HepG2 (cell line): ENCODE measurements around the gene SLC25A51. TPM values are rescaled to one million over a fixed set of nuclear protein-coding genes. Genes with fewer than 3 reads are reported as not detected.

ENCODE experiments used
- ATAC-seq: fragments of 200-7000 bp; cut with Tn5 transposase; 3 replicates; pipeline ENCODE4 v1.9.1; 2020; ENCODE audit warnings: mild to moderate bottlenecking, moderate library complexity
- BruUV-seq: library from RNA; stranded (reverse); fragments of 400-500 nt; replicated peaks from 2 replicates; lab custom pipeline; 2021; lab: Mats Ljungman, UMichigan
- CTCF ChIA-PET: fragments of 300-600 bp; formaldehyde crosslinking; extraction: SDS; loops from one replicate; lab custom pipeline; 2021; ENCODE audit warnings: low total read pairs, inconsistent platforms, low intra/inter-chr PET ratio; lab: Yijun Ruan, JAX
- POLR2A ChIA-PET: fragments of 350-600 bp; sonication (Branson Sonifier 250); formaldehyde crosslinking; loops from one replicate; lab custom pipeline; 2020; ENCODE audit warnings: antibody characterized with exemption, inconsistent platforms; lab: Yijun Ruan, JAX
- DNase-seq: peaks from one replicate; pipeline ENCODE4 v3.0.0-alpha.2; 2015; ENCODE audit warnings: low spot score
- FAIRE-seq: peaks from 3 replicates; lab custom pipeline; 2011; peaks lifted over from hg19 to GRCh38; lab: Jason Lieb, UNC
- H2AFZ ChIP-seq: one replicate; pipeline ENCODE4 v1.6.1; 2011; ENCODE audit warnings: low read length, inconsistent platforms
- H3K27ac ChIP-seq: fragments of 300-600 bp; 3 replicates; pipeline ENCODE4 v1.8.0; 2011; ENCODE audit warnings: mixed run types, mild to moderate bottlenecking, mixed read lengths, low read length, inconsistent platforms; ENCODE audit not compliant: insufficient read depth; ENCODE audit errors: extremely low read length
- H3K27me3 ChIP-seq, 2 experiments: fragments of 200-600 bp in 1 of 2; 2 replicates in 1 of 2; 3 replicates in 1 of 2; pipeline versions ENCODE4 v1.6.0 to v1.8.0; 2011; ENCODE audit warnings: low read length in 2 of 2, mild to moderate bottlenecking in 2 of 2, moderate library complexity in 2 of 2, inconsistent platforms in 1 of 2; ENCODE audit not compliant: insufficient read depth in 2 of 2, control insufficient read depth in 1 of 2
- H3K36me3 ChIP-seq, 2 experiments: fragments of 200-600 bp in 1 of 2; replicated peaks in 1 of 2; 2 replicates in 1 of 2; 3 replicates in 1 of 2; pipeline versions ENCODE4 v1.5.1 to v1.8.0; 2011; ENCODE audit warnings: low read length in 2 of 2, inconsistent platforms in 1 of 2; ENCODE audit not compliant: insufficient read depth in 2 of 2, control insufficient read depth in 1 of 2
- H3K4me1 ChIP-seq: 2 replicates; pipeline ENCODE4 v1.5.1; 2012; ENCODE audit warnings: low read length, inconsistent platforms; ENCODE audit not compliant: insufficient read depth
- H3K4me2 ChIP-seq: 2 replicates; pipeline ENCODE4 v1.6.0; 2011; ENCODE audit warnings: low read depth, low read length, inconsistent platforms
- H3K4me3 ChIP-seq, 3 experiments: fragments of 200-600 bp in 1 of 3; sonication (generic), shearing (Covaris generic) in 1 of 3; replicated peaks in 1 of 3; 2 replicates each; pipeline ENCODE4 v1.5.1; 2011 to 2016; ENCODE audit warnings: low read length in 3 of 3, inconsistent platforms in 2 of 3, low read depth in 2 of 3, mild to moderate bottlenecking in 2 of 3, control low read depth in 1 of 3, mixed read lengths in 1 of 3; ENCODE audit not compliant: insufficient read depth in 1 of 3
- H3K79me2 ChIP-seq: one replicate; pipeline ENCODE4 v1.6.1; 2011; ENCODE audit warnings: low read length, inconsistent platforms; ENCODE audit not compliant: insufficient read depth
- H3K9ac ChIP-seq: 2 replicates; pipeline ENCODE4 v1.6.0; 2011; ENCODE audit warnings: mild to moderate bottlenecking, low read depth, low read length, inconsistent platforms; ENCODE audit not compliant: insufficient read depth
- H3K9me3 ChIP-seq: 2 replicates; pipeline ENCODE4 v1.5.1; 2012; ENCODE audit warnings: mild to moderate bottlenecking, low read length
- H4K20me1 ChIP-seq: 2 replicates; pipeline ENCODE4 v1.6.0; 2011; ENCODE audit warnings: inconsistent platforms, mild to moderate bottlenecking, low read length, moderate library complexity; ENCODE audit not compliant: insufficient read depth
- ATF7-NPFF ChIP-seq: sonication (generic); formaldehyde crosslinking; IDR thresholded peaks from 2 replicates; pipeline ENCODE4 v1.8.1; 2023; ENCODE audit warnings: mild to moderate bottlenecking, low read depth, missing genetic modification reagents, moderate library complexity
- KAT2B ChIP-seq: fragments of 150-350 bp; IDR thresholded peaks from 2 replicates; pipeline ENCODE4 v1.6.1; 2014; ENCODE audit warnings: low read depth, low read length, borderline replicate concordance
- MAFK ChIP-seq, 2 experiments: IDR thresholded peaks in 1 of 2; conservative IDR thresholded peaks in 1 of 2; 2 replicates each; pipeline ENCODE4 v1.6.1; 2011; ENCODE audit warnings: improper control_type of control experiment in 2 of 2, low read length in 2 of 2
- MZF1 ChIP-seq: sonication (generic); formaldehyde crosslinking; IDR thresholded peaks from 2 replicates; pipeline ENCODE4 v1.8.1; 2023; ENCODE audit warnings: mild to moderate bottlenecking, missing genetic modification reagents, borderline replicate concordance
- POGK ChIP-seq: sonication (generic); formaldehyde crosslinking; conservative IDR thresholded peaks from 2 replicates; pipeline ENCODE4 v1.8.0; 2022; ENCODE audit warnings: mild to moderate bottlenecking, moderate library complexity, missing genetic modification reagents
- POGZ ChIP-seq: sonication (generic); formaldehyde crosslinking; IDR thresholded peaks from 2 replicates; pipeline ENCODE4 v1.4.0; 2020; ENCODE audit warnings: mild to moderate bottlenecking, missing genetic modification reagents
- RFXANK ChIP-seq: IDR thresholded peaks from 2 replicates; pipeline ENCODE4 v1.6.1; 2016
- SCMH1 ChIP-seq: sonication (generic); formaldehyde crosslinking; IDR thresholded peaks from 2 replicates; pipeline ENCODE4 v1.9.0; 2021; ENCODE audit warnings: missing genetic modification reagents, mild to moderate bottlenecking, borderline replicate concordance
- SETDB1 ChIP-seq: sonication (generic); formaldehyde crosslinking; IDR thresholded peaks from 2 replicates; pipeline ENCODE4 v1.5.1; 2020; ENCODE audit warnings: missing genetic modification reagents, mild to moderate bottlenecking, borderline replicate concordance
- SNAPC5 ChIP-seq: sonication (generic); formaldehyde crosslinking; IDR thresholded peaks from 2 replicates; pipeline ENCODE4 v1.8.1; 2023; ENCODE audit warnings: mild to moderate bottlenecking, missing genetic modification reagents, borderline replicate concordance
- SP2 ChIP-seq: sonication (generic); formaldehyde crosslinking; IDR thresholded peaks from 2 replicates; pipeline ENCODE4 v1.5.1; 2020; ENCODE audit warnings: mild to moderate bottlenecking, missing genetic modification reagents
- TGIF2 ChIP-seq: IDR thresholded peaks from 2 replicates; pipeline ENCODE4 v1.6.1; 2016; ENCODE audit warnings: control low read depth, missing compliant biosample characterization
- ZNF160 ChIP-seq: sonication (generic); formaldehyde crosslinking; IDR thresholded peaks from 2 replicates; pipeline ENCODE4 v1.8.0; 2022; ENCODE audit warnings: mild to moderate bottlenecking, inconsistent platforms, missing genetic modification reagents
- ZNF605 ChIP-seq: sonication (generic); formaldehyde crosslinking; IDR thresholded peaks from 2 replicates; pipeline ENCODE4 v1.8.0; 2022; ENCODE audit warnings: mild to moderate bottlenecking, missing genetic modification reagents
- ZNF781 ChIP-seq: sonication (generic); formaldehyde crosslinking; IDR thresholded peaks from 2 replicates; pipeline ENCODE4 v1.5.1; 2020; ENCODE audit warnings: borderline replicate concordance, mild to moderate bottlenecking, missing genetic modification reagents; ENCODE audit errors: not compliant biosample characterization
- ZNF792 ChIP-seq: IDR thresholded peaks from 2 replicates; pipeline ENCODE4 v1.6.1; 2016
- ZUFSP ChIP-seq: sonication (generic); formaldehyde crosslinking; IDR thresholded peaks from 2 replicates; pipeline ENCODE4 v1.9.0; 2021; ENCODE audit warnings: missing genetic modification reagents, mild to moderate bottlenecking, borderline replicate concordance
- in situ Hi-C: cut with HindIII; loops from 2 replicates; pipeline ENCODE4 v1.10.0; 2017; ENCODE audit warnings: low pct_unique_long_range_greater_than_20kb; ENCODE audit not compliant: extremely low pct_ligation_motif_present
- intact Hi-C: fragments of 100-400 bp; cut with micrococcal nuclease; formaldehyde crosslinking; loops from one replicate; pipeline ENCODE4 v1.10.0; 2022; ENCODE audit not compliant: unreplicated experiment
- polyA plus RNA-seq, 8 experiments: library from polyadenylated mRNA; depleted of rRNA in 3 of 8; stranded (reverse) in 7 of 8; unstranded in 1 of 8; fragments of >200 nt; fragmentation: Illumina TruSeq in 4 of 8; extraction: Trizol in 4 of 8; gene quantifications; 2 replicates each; pipeline versions ENCODE4 v1.2.1 to v1.2.3, GENCODE V29; 2011 to 2016; ENCODE audit warnings: low read depth in 4 of 8, missing spikeins in 1 of 8, mixed read lengths in 1 of 8; ENCODE audit not compliant: insufficient read depth in 1 of 8
- total RNA-seq, 5 experiments: library from RNA; depleted of rRNA; stranded (reverse); fragments of >200 nt; fragmentation: Illumina TruSeq; extraction: Trizol; gene quantifications; 2 replicates each; pipeline ENCODE4 v1.2.3, GENCODE V29; 2016; ENCODE audit warnings: low read depth in 1 of 5
- TF ChIP-seq, protein P1 (sequence below): sonication (generic); formaldehyde crosslinking; IDR thresholded peaks from 2 replicates; pipeline ENCODE4 v1.5.1; 2020; ENCODE audit warnings: mild to moderate bottlenecking, missing genetic modification reagents, moderate library complexity

SLC25A51 gene
- total and polyA plus RNA-seq, 2 of the 13 experiments (the other 11 are each of a cell fraction or from before 2014, with no cell fraction given), result 14.6 to 37.7 TPM

- POLR2A ChIA-PET, result no interaction called here
- Histone ChIP-seq H3K4me2 (no peak overlapping the region), H3K9ac (no peak overlapping the region), H3K27ac (no peak overlapping the region), H3K27me3 (no peaks in the 10 kb centered on the region), H3K4me3 (no peak overlapping the region), H3K79me2 (no peaks in the 10 kb centered on the region), H3K4me1 (no peaks in the 10 kb centered on the region), H3K9me3 (no peaks in the 10 kb centered on the region), H2AFZ (no peak overlapping the region), H4K20me1 (no peaks in the 10 kb centered on the region), H3K36me3 (peaks cover 4 to 14% of the 10 kb centered on the region in 2 experiments; a peak in 4 of 5 replicates)
- CTCF ChIA-PET, result no interaction called here
- intact Hi-C loops (no loop called here), in situ Hi-C loops (no loop called here)
- no peak for FAIRE-seq
- TF ChIP-seq SP2 (CRISPR knock-in tag), result no peak
- TF ChIP-seq, protein P1, sequence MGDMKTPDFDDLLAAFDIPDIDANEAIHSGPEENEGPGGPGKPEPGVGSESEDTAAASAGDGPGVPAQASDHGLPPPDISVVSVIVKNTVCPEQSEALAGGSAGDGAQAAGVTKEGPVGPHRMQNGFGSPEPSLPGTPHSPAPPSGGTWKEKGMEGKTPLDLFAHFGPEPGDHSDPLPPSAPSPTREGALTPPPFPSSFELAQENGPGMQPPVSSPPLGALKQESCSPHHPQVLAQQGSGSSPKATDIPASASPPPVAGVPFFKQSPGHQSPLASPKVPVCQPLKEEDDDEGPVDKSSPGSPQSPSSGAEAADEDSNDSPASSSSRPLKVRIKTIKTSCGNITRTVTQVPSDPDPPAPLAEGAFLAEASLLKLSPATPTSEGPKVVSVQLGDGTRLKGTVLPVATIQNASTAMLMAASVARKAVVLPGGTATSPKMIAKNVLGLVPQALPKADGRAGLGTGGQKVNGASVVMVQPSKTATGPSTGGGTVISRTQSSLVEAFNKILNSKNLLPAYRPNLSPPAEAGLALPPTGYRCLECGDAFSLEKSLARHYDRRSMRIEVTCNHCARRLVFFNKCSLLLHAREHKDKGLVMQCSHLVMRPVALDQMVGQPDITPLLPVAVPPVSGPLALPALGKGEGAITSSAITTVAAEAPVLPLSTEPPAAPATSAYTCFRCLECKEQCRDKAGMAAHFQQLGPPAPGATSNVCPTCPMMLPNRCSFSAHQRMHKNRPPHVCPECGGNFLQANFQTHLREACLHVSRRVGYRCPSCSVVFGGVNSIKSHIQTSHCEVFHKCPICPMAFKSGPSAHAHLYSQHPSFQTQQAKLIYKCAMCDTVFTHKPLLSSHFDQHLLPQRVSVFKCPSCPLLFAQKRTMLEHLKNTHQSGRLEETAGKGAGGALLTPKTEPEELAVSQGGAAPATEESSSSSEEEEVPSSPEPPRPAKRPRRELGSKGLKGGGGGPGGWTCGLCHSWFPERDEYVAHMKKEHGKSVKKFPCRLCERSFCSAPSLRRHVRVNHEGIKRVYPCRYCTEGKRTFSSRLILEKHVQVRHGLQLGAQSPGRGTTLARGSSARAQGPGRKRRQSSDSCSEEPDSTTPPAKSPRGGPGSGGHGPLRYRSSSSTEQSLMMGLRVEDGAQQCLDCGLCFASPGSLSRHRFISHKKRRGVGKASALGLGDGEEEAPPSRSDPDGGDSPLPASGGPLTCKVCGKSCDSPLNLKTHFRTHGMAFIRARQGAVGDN (CRISPR knock-in tag), result no peak
- TF ChIP-seq POGK (CRISPR knock-in tag), result no peak
- TF ChIP-seq ZNF792 (CRISPR knock-in tag), result no peak
- no peak for TF ChIP-seq SETDB1 (CRISPR knock-in tag)
- no peak for TF ChIP-seq MZF1 (CRISPR knock-in tag)
- no peak for TF ChIP-seq KAT2B
- TF ChIP-seq ATF7-NPFF (CRISPR knock-in tag), result no peak
- TF ChIP-seq ZNF605 (CRISPR knock-in tag), result no peak
- TF ChIP-seq RFXANK (CRISPR knock-in tag), result no peak
- no peak for TF ChIP-seq ZNF160 (CRISPR knock-in tag)
- TF ChIP-seq POGZ (CRISPR knock-in tag), result no peak
- TF ChIP-seq MAFK (conservative IDR thresholded peaks at IDR 0.05 in 1 of 2, IDR thresholded peaks at IDR 0.05 in 1 of 2; ENCODE audit: low read length in 2 of 2), result no peak
- TF ChIP-seq ZUFSP (CRISPR knock-in tag), result no peak
- TF ChIP-seq ZNF781 (CRISPR knock-in tag), result no peak
- no peak for TF ChIP-seq SNAPC5 (CRISPR knock-in tag)
- no peak for TF ChIP-seq TGIF2
- TF ChIP-seq SCMH1 (CRISPR knock-in tag), result no peak
- no peak for ATAC-seq
- DNase-seq, result no peak
- BruUV-seq, result no TSS peak
Measured at GRCh38 chr9:37889536-37889935, 14.4 kb downstream of the SLC25A51 start.
